Measurements from ENCODE around the gene GAPDHS. TPM values are rescaled to one million over a fixed set of nuclear protein-coding genes. Genes with fewer than 3 reads are reported as not detected.

GAPDHS gene
- total RNA-seq (2014; rRNA removed; shearing (Covaris generic)), result not detected in 2 replicates
- not detected in 2 replicates for polyA plus RNA-seq (2016; fragmentation: Nextera tagmentation; extraction: Ambion mirVana)

DNA sequence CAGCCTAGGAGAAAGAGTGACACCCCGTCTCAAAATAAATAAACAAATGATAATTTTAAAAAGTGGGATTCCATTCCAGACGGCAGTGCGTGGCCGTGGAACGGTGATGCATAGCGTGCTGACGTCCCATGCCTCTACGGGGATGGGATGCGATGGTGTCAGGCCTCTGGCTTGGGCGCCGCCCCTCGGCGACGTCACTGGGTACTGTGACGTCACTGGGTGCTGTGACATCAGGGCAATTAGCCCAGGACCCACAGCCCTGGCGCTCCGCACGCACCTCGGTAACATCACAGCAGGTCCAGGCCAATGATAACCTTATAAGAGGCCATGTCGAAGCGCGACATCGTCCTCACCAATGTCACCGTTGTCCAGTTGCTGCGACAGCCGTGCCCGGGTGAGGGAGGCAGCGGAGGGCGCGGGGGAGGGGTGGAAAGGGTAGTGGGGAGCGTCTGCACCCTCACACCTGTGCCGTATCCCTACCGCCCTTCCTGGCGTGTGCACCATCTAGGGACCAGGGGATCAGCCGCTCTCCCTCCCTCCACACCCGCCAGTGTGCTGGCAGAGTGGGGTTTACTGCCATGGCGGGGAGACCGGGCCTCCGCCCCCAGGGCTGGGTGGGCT, at the start of gene GAPDHS:
GAPDHS (plus strand) TSS at position 256 of the 621 bp plus-strand sequence; CDS start at position 328, 72 bp downstream.
- Histone ChIP-seq H3K4me3 (0 out of 2 replicates have a peak within 1 kb of the TSS, but pooled peaks have one; percentile 22), H3F3A (ENCODE audit: insufficient read depth) (no peaks in the 10 kb centered on the region; the same call in 1 of the 2 replicates), H3K4me2 (ENCODE audit: unreplicated experiment) (peak within 1 kb of the TSS; percentile 48), H3K36me3 (ENCODE audit: low read depth) (no peaks in the 10 kb centered on the region), H3K4me1 (ENCODE audit: insufficient read depth) (no peaks in the 10 kb centered on the region), H3K9ac (no peak within 1 kb of the TSS), H3K79me2 (ENCODE audit: insufficient read depth) (no peaks in the 10 kb centered on the region), H3K27me3 (replicated peaks; ENCODE audit: insufficient read depth) (no peaks in the 10 kb centered on the region), H3K9me3 (ENCODE audit: low read depth) (no peaks in the 10 kb centered on the region), H3K27ac (no peak within 1 kb of the TSS), H4K20me1 (ENCODE audit: insufficient read depth) (no peaks in the 10 kb centered on the region), H3K9me2 (ENCODE audit: insufficient read depth) (no peaks in the 10 kb centered on the region), H2AFZ (0 out of 2 replicates have a peak within 1 kb of the TSS, but pooled peaks have one; percentile 29)
- peak; percentile 24 for DNase-seq
- WGBS, 2 experiments (ENCODE audit: low coverage in 1 of 2, low lambda C conversion rate in 2 of 2, missing lambda C conversion rate in 2 of 2), result 44 to 45% methylated on average over 35 to 39 of the region's 39 CpGs
- TF ChIP-seq EZH2phosphoT487 (IDR thresholded peaks at IDR 0.05; ENCODE audit: insufficient read depth, low read depth) (no peak), EZH2 (IDR thresholded peaks at IDR 0.05; ENCODE audit: insufficient read depth, poor library complexity, severe bottlenecking) (no peak)
- in situ Hi-C loops (cut with MboI), result no loop called here

DNA sequence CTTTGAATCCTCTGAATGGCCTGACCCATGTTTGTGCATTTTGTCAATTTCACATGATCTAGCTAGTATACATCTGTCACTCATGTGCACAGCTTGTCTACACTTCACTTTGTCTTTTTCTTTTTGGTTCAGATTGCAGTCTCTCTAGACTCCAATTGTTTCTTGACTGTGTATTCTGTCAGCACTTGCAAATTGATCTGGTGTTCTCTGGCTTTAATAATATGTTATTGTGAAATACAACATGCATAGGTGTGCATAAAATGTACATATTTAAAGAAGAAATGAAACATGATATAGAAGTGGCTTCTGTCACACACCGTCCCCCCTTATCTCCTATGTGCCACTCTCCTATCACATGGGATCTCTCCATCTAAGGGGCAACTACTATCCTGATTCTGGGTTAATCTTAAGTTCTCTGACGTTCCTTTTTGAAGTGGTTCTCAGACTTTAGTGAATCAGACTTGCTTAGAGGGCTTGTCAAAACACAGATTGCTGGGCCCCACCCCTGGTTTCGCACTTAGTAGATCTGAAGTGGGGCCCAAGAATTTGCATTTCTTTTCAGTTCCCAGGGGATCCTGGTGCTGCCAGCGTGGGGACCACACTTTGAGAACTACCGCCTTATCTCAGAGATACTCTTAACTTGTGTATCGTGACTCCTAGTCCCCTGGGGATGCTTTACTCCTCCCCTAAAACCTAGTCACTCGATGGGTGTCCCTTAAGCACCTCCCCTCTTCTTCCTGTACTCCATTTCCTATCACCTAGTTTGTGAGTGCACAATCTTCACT, 48.8 kb upstream of the GAPDHS start:
- Histone ChIP-seq H3K27ac (no peak overlapping the region), H3K4me2 (ENCODE audit: unreplicated experiment) (no peak overlapping the region), H3K4me1 (ENCODE audit: insufficient read depth) (no peaks in the 10 kb centered on the region), H3K9me2 (ENCODE audit: insufficient read depth) (no peaks in the 10 kb centered on the region), H3K9ac (no peak overlapping the region), H3K36me3 (ENCODE audit: low read depth) (no peaks in the 10 kb centered on the region), H3K4me3 (no peak overlapping the region), H3K9me3 (ENCODE audit: low read depth) (no peaks in the 10 kb centered on the region), H3K27me3 (replicated peaks; ENCODE audit: insufficient read depth) (peaks cover 15% of the 10 kb centered on the region), H2AFZ (no peak overlapping the region), H3F3A (ENCODE audit: insufficient read depth) (no peaks in the 10 kb centered on the region), H3K79me2 (ENCODE audit: insufficient read depth) (no peaks in the 10 kb centered on the region), H4K20me1 (ENCODE audit: insufficient read depth) (no peaks in the 10 kb centered on the region)
- in situ Hi-C loops (cut with MboI), result no loop called here
- no peak for TF ChIP-seq EZH2phosphoT487 (IDR thresholded peaks at IDR 0.05; ENCODE audit: insufficient read depth, low read depth)
- TF ChIP-seq EZH2 (IDR thresholded peaks at IDR 0.05; ENCODE audit: insufficient read depth, poor library complexity, severe bottlenecking), result no peak
- WGBS, 2 experiments (ENCODE audit: low coverage in 1 of 2, low lambda C conversion rate in 2 of 2, missing lambda C conversion rate in 2 of 2), result 29 to 33% methylated on average over 7 of the region's 7 CpGs
- DNase-seq, result no peak

DNA sequence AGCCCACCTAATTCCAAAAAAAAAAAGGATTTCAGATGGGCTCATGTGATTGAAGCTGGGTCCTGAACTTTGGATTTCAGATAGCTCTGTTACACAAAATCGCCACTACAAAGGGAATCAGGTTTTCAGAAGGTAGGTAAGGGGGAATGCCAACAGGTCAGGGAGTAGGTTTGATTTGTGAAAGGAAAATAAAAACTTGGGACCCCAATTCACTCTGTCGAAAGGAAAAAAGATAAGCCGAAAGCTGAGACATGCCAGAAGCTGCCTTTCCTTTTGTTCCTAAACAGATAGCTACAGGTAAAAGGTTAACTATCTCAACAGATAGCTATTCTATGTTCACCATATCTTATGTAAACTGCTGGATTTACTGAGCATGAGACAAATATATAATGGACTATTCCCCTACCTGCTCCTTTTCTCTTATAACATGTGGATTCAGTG, 47.0 kb upstream of the GAPDHS start:
- Histone ChIP-seq H3K36me3 (ENCODE audit: low read depth) (no peaks in the 10 kb centered on the region), H3K27me3 (replicated peaks; ENCODE audit: insufficient read depth) (peaks cover 24% of the 10 kb centered on the region)

GRCh38 chr19:35487656-35488182, 45.5 kb upstream of the GAPDHS start:
- Histone ChIP-seq H3K9ac (no peak overlapping the region), H3K27ac (no peak overlapping the region), H2AFZ (no peak overlapping the region), H3K79me2 (ENCODE audit: insufficient read depth) (no peaks in the 10 kb centered on the region), H3K4me2 (ENCODE audit: unreplicated experiment) (no peak overlapping the region), H3K4me3 (no peak overlapping the region), H3K9me2 (ENCODE audit: insufficient read depth) (no peaks in the 10 kb centered on the region), H3K4me1 (ENCODE audit: insufficient read depth) (no peaks in the 10 kb centered on the region), H4K20me1 (ENCODE audit: insufficient read depth) (no peaks in the 10 kb centered on the region), H3K9me3 (ENCODE audit: low read depth) (no peaks in the 10 kb centered on the region), H3K27me3 (replicated peaks; ENCODE audit: insufficient read depth) (peaks cover 25% of the 10 kb centered on the region), H3K36me3 (ENCODE audit: low read depth) (no peaks in the 10 kb centered on the region), H3F3A (ENCODE audit: insufficient read depth) (no peaks in the 10 kb centered on the region)
- in situ Hi-C loops (cut with MboI), result no loop called here
- DNase-seq, result no peak
- WGBS, 2 experiments (ENCODE audit: low coverage in 1 of 2, low lambda C conversion rate in 2 of 2, missing lambda C conversion rate in 2 of 2), result 65 to 70% methylated on average over 10 of the region's 10 CpGs
- TF ChIP-seq EZH2phosphoT487 (IDR thresholded peaks at IDR 0.05; ENCODE audit: insufficient read depth, low read depth) (no peak), EZH2 (IDR thresholded peaks at IDR 0.05; ENCODE audit: insufficient read depth, poor library complexity, severe bottlenecking) (no peak)

More for the DNA sequence above, 47.0 kb upstream of the GAPDHS start:
- no peaks in the 10 kb centered on the region for H4K20me1 ChIP-seq (ENCODE audit: insufficient read depth)
- in situ Hi-C loops (cut with MboI), result no loop called here
- 63 to 71% methylated on average over 3 of the region's 3 CpGs for WGBS, 2 experiments (ENCODE audit: low coverage in 1 of 2, low lambda C conversion rate in 2 of 2, missing lambda C conversion rate in 2 of 2)
- no peak overlapping the region for H3K4me3 ChIP-seq
- no peak overlapping the region for H3K27ac ChIP-seq
- TF ChIP-seq EZH2phosphoT487 (IDR thresholded peaks at IDR 0.05; ENCODE audit: insufficient read depth, low read depth) (no peak), EZH2 (IDR thresholded peaks at IDR 0.05; ENCODE audit: insufficient read depth, poor library complexity, severe bottlenecking) (no peak)
- H3K9me3 ChIP-seq (ENCODE audit: low read depth), result no peaks in the 10 kb centered on the region
- no peak overlapping the region for H3K4me2 ChIP-seq (ENCODE audit: unreplicated experiment)
- no peaks in the 10 kb centered on the region for H3K4me1 ChIP-seq (ENCODE audit: insufficient read depth)
- no peak for DNase-seq
- H3F3A ChIP-seq (ENCODE audit: insufficient read depth), result no peaks in the 10 kb centered on the region
- no peak overlapping the region for H3K9ac ChIP-seq
- no peak overlapping the region for H2AFZ ChIP-seq
- H3K79me2 ChIP-seq (ENCODE audit: insufficient read depth), result no peaks in the 10 kb centered on the region
- H3K9me2 ChIP-seq (ENCODE audit: insufficient read depth), result no peaks in the 10 kb centered on the region

Measured in GM23248 (cell line).